Right hindlimb (tissue), 1 donor: ENCODE measurements around the gene TAAR8.
"Not testable (repeated sequence)": the region's sequence is repeated elsewhere in the genome, so short reads cannot be mapped to it uniquely, and the experiment has no call there.

Source experiments
- DNase-seq: peaks from one replicate; pipeline ENCODE4 v3.0.0-alpha.2; 2018

Gene TAAR8, protein sequence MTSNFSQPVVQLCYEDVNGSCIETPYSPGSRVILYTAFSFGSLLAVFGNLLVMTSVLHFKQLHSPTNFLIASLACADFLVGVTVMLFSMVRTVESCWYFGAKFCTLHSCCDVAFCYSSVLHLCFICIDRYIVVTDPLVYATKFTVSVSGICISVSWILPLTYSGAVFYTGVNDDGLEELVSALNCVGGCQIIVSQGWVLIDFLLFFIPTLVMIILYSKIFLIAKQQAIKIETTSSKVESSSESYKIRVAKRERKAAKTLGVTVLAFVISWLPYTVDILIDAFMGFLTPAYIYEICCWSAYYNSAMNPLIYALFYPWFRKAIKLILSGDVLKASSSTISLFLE

GRCh38 chr6:132552372-132552771 is at the start of gene TAAR8:
Gene TAAR8, plus strand, starts transcription at chr6:132552672. Its CDS starts 21 bp downstream, at chr6:132552693.
- no peak for DNase-seq

GRCh38 chr6:132504757-132505156 is 47.7 kb upstream of the TAAR8 start:
- no peak for DNase-seq

GRCh38 chr6:132505158-132505557 is 47.3 kb upstream of the TAAR8 start:
- DNase-seq, result no peak

DNA sequence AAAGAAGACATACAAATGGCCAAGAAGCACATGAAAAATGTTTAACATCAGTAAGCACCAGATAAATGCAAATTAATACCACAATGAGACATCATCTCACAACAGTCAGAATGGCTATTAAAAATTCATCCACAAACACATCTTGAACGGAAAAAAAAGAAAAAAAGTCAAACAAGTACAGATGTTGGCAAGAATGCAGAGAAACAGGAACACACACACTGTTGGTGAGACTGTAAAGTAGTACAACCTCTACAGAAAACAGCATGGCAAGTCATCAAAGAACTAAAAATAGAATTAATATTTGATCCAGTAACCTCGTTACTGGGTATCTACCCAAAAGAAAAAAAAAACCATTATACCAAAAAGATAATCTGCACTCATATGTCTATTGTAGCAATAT is 46.0 kb upstream of the TAAR8 start:
- DNase-seq, result no peak

GRCh38 chr6:132506869-132507808 is 45.3 kb upstream of the TAAR8 start:
- no peak for DNase-seq

- DNase-seq, result no peak
Measured at GRCh38 chr6:132511210-132511830, 41.2 kb upstream of the TAAR8 start.

GRCh38 chr6:132511831-132512220 is 40.6 kb upstream of the TAAR8 start:
- DNase-seq, result no peak

GRCh38 chr6:132512342-132512637 is 40.2 kb upstream of the TAAR8 start:
- DNase-seq, result no peak

GRCh38 chr6:132512638-132513632 is 39.5 kb upstream of the TAAR8 start, which contains the start of gene STX7:
Gene STX7, minus strand, starts transcription at chr6:132513116. Its CDS starts 9,586 bp downstream, at chr6:132503530.
- peak; percentile 92 for DNase-seq

GRCh38 chr6:132513831-132514545 is 38.5 kb upstream of the TAAR8 start:
- no peak for DNase-seq

GRCh38 chr6:132515386-132515785 is 37.1 kb upstream of the TAAR8 start:
- DNase-seq, result no peak

DNA sequence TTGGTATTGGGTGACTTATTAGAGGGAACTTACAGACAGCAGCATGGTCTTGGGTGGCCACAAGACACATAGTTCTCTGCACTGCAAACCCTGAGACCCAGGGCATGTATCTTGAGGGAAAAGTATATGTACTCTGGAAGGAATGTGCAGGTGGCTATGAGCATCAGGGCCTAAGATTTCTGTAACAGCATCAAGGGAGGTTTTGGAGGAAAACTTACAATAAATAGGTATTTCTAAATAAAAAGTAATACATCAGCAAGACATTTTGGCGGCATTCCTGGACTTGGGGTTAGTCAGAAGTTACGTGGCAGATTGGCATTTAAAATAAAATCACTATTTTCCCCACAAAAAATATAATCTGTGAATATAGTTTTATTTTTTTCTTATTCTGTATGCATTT is 31.5 kb upstream of the TAAR8 start:
- no peak for DNase-seq

- no peak for DNase-seq
Measured at GRCh38 chr6:132524646-132525045, 27.8 kb upstream of the TAAR8 start.

- DNase-seq, result no peak
Measured at GRCh38 chr6:132525866-132526265, 26.6 kb upstream of the TAAR8 start.

DNA sequence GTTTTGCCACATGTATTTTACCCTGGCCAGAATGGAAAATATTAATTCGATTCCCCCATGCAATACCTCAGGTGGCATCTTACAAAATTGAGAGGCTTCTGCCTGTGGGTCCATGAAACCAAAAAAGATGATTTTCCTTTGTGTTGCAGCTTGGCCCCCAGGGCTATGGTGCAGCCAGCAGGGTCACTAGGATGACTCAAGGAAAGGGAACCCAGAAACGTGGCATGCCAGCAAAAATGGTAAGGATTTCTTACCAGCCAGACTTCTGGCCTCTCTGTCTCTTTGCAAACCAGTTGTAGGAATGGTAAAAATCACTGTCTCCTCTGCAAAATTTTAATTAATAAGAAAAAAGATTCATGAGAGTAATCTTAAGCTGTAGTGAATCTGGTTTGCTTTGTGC is 26.0 kb upstream of the TAAR8 start:
- no peak for DNase-seq

- DNase-seq, result no peak
Measured at GRCh38 chr6:132527791-132528190, 24.7 kb upstream of the TAAR8 start.

- DNase-seq, result peak; percentile 42
Measured at GRCh38 chr6:132530293-132530974, 22.0 kb upstream of the TAAR8 start.

- DNase-seq, result not testable (repeated sequence)
Measured at GRCh38 chr6:132534546-132534945, 17.9 kb upstream of the TAAR8 start.

- DNase-seq, result no peak
Measured at GRCh38 chr6:132537145-132537544, 15.3 kb upstream of the TAAR8 start.

DNA sequence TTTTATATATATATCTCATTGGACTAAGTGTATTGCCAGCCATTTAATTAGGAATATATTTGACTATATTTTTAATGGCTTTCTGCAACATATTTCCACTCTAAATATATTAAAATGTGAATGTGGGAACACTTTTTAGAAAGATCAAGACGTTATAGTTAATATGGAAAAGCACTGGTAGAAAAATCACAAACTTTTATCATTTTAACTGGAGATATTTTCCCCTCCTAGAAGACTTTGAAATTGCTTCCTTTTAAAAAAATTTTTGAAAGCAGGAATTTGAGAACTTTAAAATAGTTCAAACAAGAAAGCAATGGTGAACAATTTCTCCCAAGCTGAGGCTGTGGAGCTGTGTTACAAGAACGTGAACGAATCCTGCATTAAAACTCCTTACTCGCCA is 14.5 kb upstream of the TAAR8 start, which contains the start of gene TAAR9:
TAAR9 (plus strand) TSS at position 301 of the 400 bp plus-strand sequence; CDS start at position 314, 13 bp downstream.
- no peak for DNase-seq

- DNase-seq, result no peak
Measured at GRCh38 chr6:132544826-132545225, 7.6 kb upstream of the TAAR8 start.
